Gastrocnemius medialis (tissue), 4 donors: Measurements from ENCODE around the gene SMYD2.

ENCODE experiments used
- POLR2A ChIP-seq, 2 donors: fragments of 450-650 bp; IDR thresholded peaks; one replicate each; pipeline ENCODE4 v1.6.1; 2017; ENCODE audit warnings: antibody characterized with exemption in 2 of 2, mild to moderate bottlenecking in 2 of 2, moderate library complexity in 2 of 2
- TF ChIP-seq, protein P1 (sequence below), 5 experiments: fragments of 450-650 bp in 3 of 5; fragments of 200-600 bp in 2 of 5; sonication (generic) in 2 of 5; IDR thresholded peaks in 4 of 5; conservative IDR thresholded peaks in 1 of 5; 1 replicate in 4 of 5; 2 replicates in 1 of 5; pipeline ENCODE4 v1.5.1; 2016 to 2019; ENCODE audit warnings: antibody characterized with exemption in 5 of 5, mild to moderate bottlenecking in 3 of 5, moderate library complexity in 3 of 5

DNA sequence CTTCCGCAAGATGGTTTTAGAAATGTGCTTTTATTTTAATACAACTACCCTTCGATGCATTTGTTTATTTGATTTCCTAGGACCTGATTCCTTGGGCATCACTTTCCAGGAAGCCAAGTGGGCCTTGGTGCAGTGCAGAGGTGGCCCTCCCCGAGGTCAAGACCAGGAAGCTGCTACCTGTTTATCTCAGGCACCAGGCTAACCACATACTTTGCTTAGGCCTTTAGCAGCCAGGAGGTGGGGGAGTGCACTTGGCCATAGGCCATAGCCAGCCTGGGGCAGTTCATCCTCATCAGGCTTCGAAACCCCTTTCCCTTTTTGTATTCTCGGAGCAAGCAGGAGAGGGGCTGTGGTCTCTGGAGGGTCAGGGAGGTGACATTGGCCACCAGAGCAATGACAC is 45.4 kb downstream of the SMYD2 start:
- TF ChIP-seq, protein P1, sequence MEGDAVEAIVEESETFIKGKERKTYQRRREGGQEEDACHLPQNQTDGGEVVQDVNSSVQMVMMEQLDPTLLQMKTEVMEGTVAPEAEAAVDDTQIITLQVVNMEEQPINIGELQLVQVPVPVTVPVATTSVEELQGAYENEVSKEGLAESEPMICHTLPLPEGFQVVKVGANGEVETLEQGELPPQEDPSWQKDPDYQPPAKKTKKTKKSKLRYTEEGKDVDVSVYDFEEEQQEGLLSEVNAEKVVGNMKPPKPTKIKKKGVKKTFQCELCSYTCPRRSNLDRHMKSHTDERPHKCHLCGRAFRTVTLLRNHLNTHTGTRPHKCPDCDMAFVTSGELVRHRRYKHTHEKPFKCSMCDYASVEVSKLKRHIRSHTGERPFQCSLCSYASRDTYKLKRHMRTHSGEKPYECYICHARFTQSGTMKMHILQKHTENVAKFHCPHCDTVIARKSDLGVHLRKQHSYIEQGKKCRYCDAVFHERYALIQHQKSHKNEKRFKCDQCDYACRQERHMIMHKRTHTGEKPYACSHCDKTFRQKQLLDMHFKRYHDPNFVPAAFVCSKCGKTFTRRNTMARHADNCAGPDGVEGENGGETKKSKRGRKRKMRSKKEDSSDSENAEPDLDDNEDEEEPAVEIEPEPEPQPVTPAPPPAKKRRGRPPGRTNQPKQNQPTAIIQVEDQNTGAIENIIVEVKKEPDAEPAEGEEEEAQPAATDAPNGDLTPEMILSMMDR (IDR thresholded peaks at IDR 0.05 in 4 of 5, conservative IDR thresholded peaks at IDR 0.05 in 1 of 5), result no peak
- no peak for TF ChIP-seq POLR2A (IDR thresholded peaks at IDR 0.05)
